ENCODE results near the gene EN2. TPM values are rescaled to one million over a fixed set of nuclear protein-coding genes. Genes with fewer than 3 reads are reported as not detected.
A peak's percentile ranks its signal among the peaks of the same experiment; 100 is the strongest.

The EN2 gene
- total and polyA plus RNA-seq, 2 experiments from 2014 or later, result not detected

- no peaks in the 10 kb centered on the region for H3K79me2 ChIP-seq (ENCODE audit: insufficient read depth)
- no peak overlapping the region for H3K4me3 ChIP-seq
- no peak for DNase-seq
- 14 to 15% methylated on average over 10 of the region's 10 CpGs for WGBS, 2 experiments (ENCODE audit: low coverage in 1 of 2, low lambda C conversion rate in 2 of 2, missing lambda C conversion rate in 2 of 2)
- no peaks in the 10 kb centered on the region for H3K36me3 ChIP-seq (ENCODE audit: low read depth)
- H3K4me1 ChIP-seq (ENCODE audit: insufficient read depth), result no peaks in the 10 kb centered on the region
- H3K9ac ChIP-seq, result no peak overlapping the region
- TF ChIP-seq EZH2 (IDR thresholded peaks at IDR 0.05; ENCODE audit: insufficient read depth, poor library complexity, severe bottlenecking) (no peak), EZH2phosphoT487 (IDR thresholded peaks at IDR 0.05; ENCODE audit: insufficient read depth, low read depth) (no peak)
- H3F3A ChIP-seq (ENCODE audit: insufficient read depth), result no peaks in the 10 kb centered on the region
- H3K27me3 ChIP-seq (replicated peaks; ENCODE audit: insufficient read depth), result peaks cover 96% of the 10 kb centered on the region
- H3K9me3 ChIP-seq (ENCODE audit: low read depth), result no peaks in the 10 kb centered on the region
- in situ Hi-C loops (cut with MboI), result no loop called here
- H3K27ac ChIP-seq, result no peak overlapping the region
- H3K9me2 ChIP-seq (ENCODE audit: insufficient read depth), result no peaks in the 10 kb centered on the region
- no peak overlapping the region for H2AFZ ChIP-seq
- no peak overlapping the region for H3K4me2 ChIP-seq (ENCODE audit: unreplicated experiment)
- no peaks in the 10 kb centered on the region for H4K20me1 ChIP-seq (ENCODE audit: insufficient read depth)
These were observed 10.8 kb downstream of the EN2 start for GRCh38 chr7:155468785-155469148.

GRCh38 chr7:155469311-155470185, 11.6 kb downstream of the EN2 start:
- no peak for TF ChIP-seq EZH2 (IDR thresholded peaks at IDR 0.05; ENCODE audit: insufficient read depth, poor library complexity, severe bottlenecking)
- TF ChIP-seq EZH2phosphoT487 (IDR thresholded peaks at IDR 0.05; ENCODE audit: insufficient read depth, low read depth), result no peak
- no peaks in the 10 kb centered on the region for H3K4me1 ChIP-seq (ENCODE audit: insufficient read depth)
- no peak overlapping the region for H3K27ac ChIP-seq
- H3K27me3 ChIP-seq (replicated peaks; ENCODE audit: insufficient read depth), result peaks cover 96% of the 10 kb centered on the region
- no peaks in the 10 kb centered on the region for H3F3A ChIP-seq (ENCODE audit: insufficient read depth)
- no peak overlapping the region for H2AFZ ChIP-seq
- no peaks in the 10 kb centered on the region for H3K79me2 ChIP-seq (ENCODE audit: insufficient read depth)
- no peaks in the 10 kb centered on the region for H4K20me1 ChIP-seq (ENCODE audit: insufficient read depth)
- WGBS, 2 experiments (ENCODE audit: low coverage in 1 of 2, low lambda C conversion rate in 2 of 2, missing lambda C conversion rate in 2 of 2), result 8 to 10% methylated on average over 12 of the region's 12 CpGs
- DNase-seq, result no peak
- H3K36me3 ChIP-seq (ENCODE audit: low read depth), result no peaks in the 10 kb centered on the region
- H3K4me3 ChIP-seq, result no peak overlapping the region
- in situ Hi-C loops (cut with MboI), result no loop called here
- no peak overlapping the region for H3K9ac ChIP-seq
- H3K9me3 ChIP-seq (ENCODE audit: low read depth), result no peaks in the 10 kb centered on the region
- H3K4me2 ChIP-seq (ENCODE audit: unreplicated experiment), result no peak overlapping the region
- no peaks in the 10 kb centered on the region for H3K9me2 ChIP-seq (ENCODE audit: insufficient read depth)

DNA sequence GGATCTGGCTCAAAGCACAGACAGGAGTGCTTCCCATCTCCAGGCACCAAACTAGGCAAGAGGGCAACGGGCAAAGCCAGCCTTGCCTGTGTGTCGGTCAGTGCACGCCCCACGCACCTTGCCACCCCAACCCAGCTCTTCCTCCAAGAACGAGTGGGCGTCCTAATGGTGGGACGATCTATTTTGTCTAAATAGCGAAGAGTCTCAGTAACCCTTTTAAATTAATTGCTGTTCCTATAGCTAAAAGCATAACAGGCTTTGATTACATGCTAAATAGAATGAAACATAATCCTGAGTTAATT, 12.2 kb downstream of the EN2 start:
- Histone ChIP-seq H3K27ac (no peak overlapping the region), H3K36me3 (ENCODE audit: low read depth) (no peaks in the 10 kb centered on the region), H3K9me2 (ENCODE audit: insufficient read depth) (no peaks in the 10 kb centered on the region), H3K9me3 (ENCODE audit: low read depth) (no peaks in the 10 kb centered on the region), H3K4me1 (ENCODE audit: insufficient read depth) (no peaks in the 10 kb centered on the region), H3K4me3 (no peak overlapping the region), H3K79me2 (ENCODE audit: insufficient read depth) (no peaks in the 10 kb centered on the region), H3F3A (ENCODE audit: insufficient read depth) (no peaks in the 10 kb centered on the region), H3K4me2 (ENCODE audit: unreplicated experiment) (no peak overlapping the region), H4K20me1 (ENCODE audit: insufficient read depth) (no peaks in the 10 kb centered on the region), H2AFZ (no peak overlapping the region), H3K9ac (no peak overlapping the region), H3K27me3 (replicated peaks; ENCODE audit: insufficient read depth) (peaks cover 95% of the 10 kb centered on the region)
- WGBS, 2 experiments (ENCODE audit: low coverage in 1 of 2, low lambda C conversion rate in 2 of 2, missing lambda C conversion rate in 2 of 2), result 4% methylated on average over 8 of the region's 8 CpGs
- in situ Hi-C loops (cut with MboI), result no loop called here
- TF ChIP-seq EZH2phosphoT487 (IDR thresholded peaks at IDR 0.05; ENCODE audit: insufficient read depth, low read depth), result no peak
- TF ChIP-seq EZH2 (IDR thresholded peaks at IDR 0.05; ENCODE audit: insufficient read depth, poor library complexity, severe bottlenecking), result no peak
- DNase-seq, result no peak

DNA sequence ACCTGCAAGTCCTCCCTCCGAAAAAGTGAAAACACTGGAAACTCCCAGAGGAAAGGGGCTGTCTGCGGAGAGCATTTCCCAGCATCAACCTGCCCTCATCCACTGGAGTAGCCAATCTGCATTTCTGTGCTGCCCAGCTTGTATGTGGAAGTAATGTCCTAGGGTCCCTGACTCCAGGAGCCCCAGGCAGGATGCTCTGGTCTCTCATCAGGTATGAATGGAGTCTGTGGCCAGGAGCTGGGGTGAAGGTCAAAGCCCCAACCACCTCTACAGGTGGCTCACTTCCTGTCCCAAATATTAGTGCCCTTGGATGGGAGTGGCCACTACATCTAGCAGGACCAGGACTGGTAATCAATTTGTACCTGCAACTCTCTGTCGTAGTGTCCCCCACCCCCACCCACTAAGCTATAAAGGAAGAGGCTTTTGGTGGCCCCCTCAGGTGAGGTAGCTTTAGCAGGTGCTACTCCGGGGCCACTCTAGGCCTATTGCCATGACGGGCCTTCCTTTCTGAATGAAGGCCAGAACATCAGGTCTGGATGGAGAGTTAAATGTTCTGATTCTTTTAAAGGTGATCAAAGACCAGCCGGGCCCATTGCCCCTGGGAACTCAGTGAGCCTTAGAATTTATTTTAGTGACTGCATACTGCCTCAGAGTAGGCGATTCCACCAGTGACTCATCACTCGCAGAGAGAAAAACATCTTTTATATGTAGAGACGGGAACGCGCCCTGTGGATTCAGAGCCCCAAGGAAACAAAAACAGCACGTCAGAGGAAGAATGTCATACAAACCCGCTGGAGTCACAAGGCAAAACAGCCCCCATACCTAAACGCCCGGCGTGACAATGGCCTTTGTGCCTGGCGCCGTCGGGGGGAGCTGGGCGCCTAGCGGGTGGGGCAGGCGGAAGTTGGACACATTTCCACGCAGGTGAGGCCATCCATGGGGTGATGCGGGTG, 13.0 kb downstream of the EN2 start:
- Histone ChIP-seq H3K27me3 (replicated peaks; ENCODE audit: insufficient read depth) (peaks cover 87% of the 10 kb centered on the region), H2AFZ (no peak overlapping the region), H4K20me1 (ENCODE audit: insufficient read depth) (no peaks in the 10 kb centered on the region), H3K27ac (no peak overlapping the region), H3K36me3 (ENCODE audit: low read depth) (no peaks in the 10 kb centered on the region), H3K4me2 (ENCODE audit: unreplicated experiment) (no peak overlapping the region), H3K9me2 (ENCODE audit: insufficient read depth) (no peaks in the 10 kb centered on the region), H3K4me3 (no peak overlapping the region), H3K4me1 (ENCODE audit: insufficient read depth) (no peaks in the 10 kb centered on the region), H3K79me2 (ENCODE audit: insufficient read depth) (no peaks in the 10 kb centered on the region), H3K9me3 (ENCODE audit: low read depth) (no peaks in the 10 kb centered on the region), H3F3A (ENCODE audit: insufficient read depth) (no peaks in the 10 kb centered on the region), H3K9ac (no peak overlapping the region)
- 1 to 3% methylated on average over 24 of the region's 24 CpGs for WGBS, 2 experiments (ENCODE audit: low coverage in 1 of 2, low lambda C conversion rate in 2 of 2, missing lambda C conversion rate in 2 of 2)
- in situ Hi-C loops (cut with MboI), result no loop called here
- DNase-seq, result peak; percentile 62
- TF ChIP-seq EZH2 (IDR thresholded peaks at IDR 0.05; ENCODE audit: insufficient read depth, poor library complexity, severe bottlenecking), result no peak

All from GM23248 (cell line).